Metanephros (tissue), 2 donors: ENCODE measurements around the gene NMT2. TPM values are rescaled to one million over a fixed set of nuclear protein-coding genes. Genes with fewer than 3 reads are reported as not detected.

Experiments
- small RNA-seq: library from RNA; depleted of rRNA; stranded (forward); fragments of <200 nt; gene quantifications from one replicate; pipeline ENCODE3, GENCODE V24; 2014; ENCODE audit warnings: low replicate concordance
- total RNA-seq: library from RNA; depleted of rRNA; stranded (reverse); fragments of >200 nt; gene quantifications from one replicate; pipeline ENCODE4 v1.2.3, GENCODE V29; 2014

NMT2 gene
- total RNA-seq, result 21.4 TPM

GRCh38 chr10:15168291-15168785, at the start of gene NMT2:
Gene NMT2, minus strand, starts transcription at chr10:15168693. Its CDS starts 81 bp downstream, at chr10:15168612.

GRCh38 chr10:15097011-15097812, 71.3 kb downstream of the NMT2 start, which contains the start of gene RPP38:
Gene RPP38, plus strand, starts transcription at chr10:15097355. Its CDS starts 5,960 bp downstream, at chr10:15103315.

GRCh38 chr10:15088428-15089261, 79.8 kb downstream of the NMT2 start, which contains the start of gene ACBD7:
Gene ACBD7, minus strand, starts transcription at chr10:15088776. Its CDS starts 48 bp downstream, at chr10:15088728.

Small RNA genes within 50 kb of the gene (small RNA-seq; reads per million reads assigned to genes)
- not detected for gene AL590365.1

Other genes starting within 250 kb of the NMT2 start
- gene DCLRE1C, start 214.6 kb downstream of the NMT2 start, total RNA-seq, result 12.8 TPM
- not detected for gene MEIG1, start 209.3 kb downstream of the NMT2 start, total RNA-seq
- gene OLAH, start 124.8 kb downstream of the NMT2 start, total RNA-seq, result 0.23 TPM
- gene ACBD7, start 79.9 kb downstream of the NMT2 start, total RNA-seq, result 5.1 TPM
- 9.3 TPM for gene RPP38, start 71.3 kb downstream of the NMT2 start, total RNA-seq
- 56.9 TPM for gene FAM171A1, start 202.6 kb upstream of the NMT2 start, total RNA-seq